HK-2 (cell line): ENCODE results near the gene ASPSCR1.

Experiments used
- DNase-seq: peaks from one replicate; pipeline ENCODE4 v3.0.0-alpha.2; 2018; ENCODE audit not compliant: unreplicated experiment

ASPSCR1 gene

GRCh38 chr17:82055965-82056728 is 78.7 kb downstream of the ASPSCR1 start:
- DNase-seq = no peak

GRCh38 chr17:82056729-82057621 is 79.5 kb downstream of the ASPSCR1 start:
- DNase-seq = no peak

- no peak for DNase-seq
Measured at GRCh38 chr17:82058230-82058854, 80.9 kb downstream of the ASPSCR1 start.

GRCh38 chr17:82058855-82059249 is 81.4 kb downstream of the ASPSCR1 start:
- DNase-seq = no peak

- DNase-seq = no peak
Measured at GRCh38 chr17:82059272-82060000, 82.0 kb downstream of the ASPSCR1 start.

GRCh38 chr17:82060001-82060380 is 82.6 kb downstream of the ASPSCR1 start:
- DNase-seq = no peak

GRCh38 chr17:82060614-82061013 is 83.2 kb downstream of the ASPSCR1 start:
- no peak for DNase-seq

GRCh38 chr17:82061047-82061925 is 83.9 kb downstream of the ASPSCR1 start:
- DNase-seq = no peak

GRCh38 chr17:82062076-82062983 is 84.9 kb downstream of the ASPSCR1 start:
- DNase-seq = no peak

GRCh38 chr17:82062984-82063368 is 85.5 kb downstream of the ASPSCR1 start:
- DNase-seq = no peak

- DNase-seq = no peak
Measured at GRCh38 chr17:82063424-82064415, 86.3 kb downstream of the ASPSCR1 start.

- peak; percentile 49 for DNase-seq
Measured at GRCh38 chr17:82064433-82065192, 87.2 kb downstream of the ASPSCR1 start.

GRCh38 chr17:82065193-82065637 is 87.8 kb downstream of the ASPSCR1 start:
- DNase-seq = no peak

- DNase-seq = peak; percentile 51
Measured at GRCh38 chr17:82065638-82066303, 88.3 kb downstream of the ASPSCR1 start, which contains the start of gene DUS1L. Gene DUS1L, minus strand, starts transcription at chr17:82065804. Its CDS starts 745 bp downstream, at chr17:82065059.
